ENCODE data around the gene BBS9. TPM values are rescaled to one million over a fixed set of nuclear protein-coding genes. Genes with fewer than 3 reads are reported as not detected.

BBS9 gene
- polyA plus RNA-seq, 1 donor from 2014 or later, result 9.8 TPM

DNA sequence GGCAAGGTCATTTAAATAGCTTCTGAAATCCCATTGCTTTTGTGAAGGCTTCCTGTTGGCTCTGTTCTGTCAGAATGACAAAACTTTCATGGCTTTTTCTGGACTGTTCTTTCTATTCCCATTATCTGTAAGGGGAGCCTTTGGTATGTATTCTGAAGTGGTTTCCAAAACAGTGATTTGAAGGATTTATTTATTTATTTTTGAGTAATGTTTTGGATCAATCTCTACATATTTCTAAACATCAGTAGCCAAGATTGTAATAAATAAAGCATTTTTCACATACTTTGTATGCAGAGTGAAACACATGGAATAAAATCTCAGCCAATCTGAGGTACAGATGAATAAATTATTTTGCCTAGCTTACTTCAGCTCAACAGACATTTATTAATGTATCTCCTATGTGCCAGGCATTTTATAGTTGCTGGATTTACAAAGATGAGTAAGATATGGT lies 121.1 kb downstream of the BBS9 start:
- TF ChIP-seq, protein P1, sequence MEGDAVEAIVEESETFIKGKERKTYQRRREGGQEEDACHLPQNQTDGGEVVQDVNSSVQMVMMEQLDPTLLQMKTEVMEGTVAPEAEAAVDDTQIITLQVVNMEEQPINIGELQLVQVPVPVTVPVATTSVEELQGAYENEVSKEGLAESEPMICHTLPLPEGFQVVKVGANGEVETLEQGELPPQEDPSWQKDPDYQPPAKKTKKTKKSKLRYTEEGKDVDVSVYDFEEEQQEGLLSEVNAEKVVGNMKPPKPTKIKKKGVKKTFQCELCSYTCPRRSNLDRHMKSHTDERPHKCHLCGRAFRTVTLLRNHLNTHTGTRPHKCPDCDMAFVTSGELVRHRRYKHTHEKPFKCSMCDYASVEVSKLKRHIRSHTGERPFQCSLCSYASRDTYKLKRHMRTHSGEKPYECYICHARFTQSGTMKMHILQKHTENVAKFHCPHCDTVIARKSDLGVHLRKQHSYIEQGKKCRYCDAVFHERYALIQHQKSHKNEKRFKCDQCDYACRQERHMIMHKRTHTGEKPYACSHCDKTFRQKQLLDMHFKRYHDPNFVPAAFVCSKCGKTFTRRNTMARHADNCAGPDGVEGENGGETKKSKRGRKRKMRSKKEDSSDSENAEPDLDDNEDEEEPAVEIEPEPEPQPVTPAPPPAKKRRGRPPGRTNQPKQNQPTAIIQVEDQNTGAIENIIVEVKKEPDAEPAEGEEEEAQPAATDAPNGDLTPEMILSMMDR (IDR thresholded peaks at IDR 0.05; ENCODE audit: poor library complexity, severe bottlenecking), result no peak
- TF ChIP-seq TAF1 (IDR thresholded peaks at IDR 0.05; ENCODE audit: low read depth), result no peak
- TF ChIP-seq POLR2AphosphoS5 (IDR thresholded peaks at IDR 0.05), result no peak
- TF ChIP-seq EZH2 (IDR thresholded peaks at IDR 0.05; ENCODE audit: borderline replicate concordance, insufficient read depth, low read length, poor library complexity, severe bottlenecking), result no peak
- no peak for TF ChIP-seq SMC3 (conservative IDR thresholded peaks at IDR 0.05; ENCODE audit: poor library complexity)
- no peak for TF ChIP-seq MXI1 (conservative IDR thresholded peaks at IDR 0.05; ENCODE audit: poor library complexity, severe bottlenecking)
- TF ChIP-seq EP300 (conservative IDR thresholded peaks at IDR 0.05; ENCODE audit: poor library complexity, severe bottlenecking), result no peak
- TF ChIP-seq RAD21 (conservative IDR thresholded peaks at IDR 0.05), result no peak
- TF ChIP-seq, protein P2, sequence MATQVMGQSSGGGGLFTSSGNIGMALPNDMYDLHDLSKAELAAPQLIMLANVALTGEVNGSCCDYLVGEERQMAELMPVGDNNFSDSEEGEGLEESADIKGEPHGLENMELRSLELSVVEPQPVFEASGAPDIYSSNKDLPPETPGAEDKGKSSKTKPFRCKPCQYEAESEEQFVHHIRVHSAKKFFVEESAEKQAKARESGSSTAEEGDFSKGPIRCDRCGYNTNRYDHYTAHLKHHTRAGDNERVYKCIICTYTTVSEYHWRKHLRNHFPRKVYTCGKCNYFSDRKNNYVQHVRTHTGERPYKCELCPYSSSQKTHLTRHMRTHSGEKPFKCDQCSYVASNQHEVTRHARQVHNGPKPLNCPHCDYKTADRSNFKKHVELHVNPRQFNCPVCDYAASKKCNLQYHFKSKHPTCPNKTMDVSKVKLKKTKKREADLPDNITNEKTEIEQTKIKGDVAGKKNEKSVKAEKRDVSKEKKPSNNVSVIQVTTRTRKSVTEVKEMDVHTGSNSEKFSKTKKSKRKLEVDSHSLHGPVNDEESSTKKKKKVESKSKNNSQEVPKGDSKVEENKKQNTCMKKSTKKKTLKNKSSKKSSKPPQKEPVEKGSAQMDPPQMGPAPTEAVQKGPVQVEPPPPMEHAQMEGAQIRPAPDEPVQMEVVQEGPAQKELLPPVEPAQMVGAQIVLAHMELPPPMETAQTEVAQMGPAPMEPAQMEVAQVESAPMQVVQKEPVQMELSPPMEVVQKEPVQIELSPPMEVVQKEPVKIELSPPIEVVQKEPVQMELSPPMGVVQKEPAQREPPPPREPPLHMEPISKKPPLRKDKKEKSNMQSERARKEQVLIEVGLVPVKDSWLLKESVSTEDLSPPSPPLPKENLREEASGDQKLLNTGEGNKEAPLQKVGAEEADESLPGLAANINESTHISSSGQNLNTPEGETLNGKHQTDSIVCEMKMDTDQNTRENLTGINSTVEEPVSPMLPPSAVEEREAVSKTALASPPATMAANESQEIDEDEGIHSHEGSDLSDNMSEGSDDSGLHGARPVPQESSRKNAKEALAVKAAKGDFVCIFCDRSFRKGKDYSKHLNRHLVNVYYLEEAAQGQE (IDR thresholded peaks at IDR 0.05; ENCODE audit: borderline replicate concordance), result no peak
- no peaks in the 10 kb centered on the region for H3K79me2 ChIP-seq (replicated peaks; ENCODE audit: insufficient read depth, low read length)
- no peaks in the 10 kb centered on the region for H3K36me3 ChIP-seq (ENCODE audit: insufficient read depth, low read length)
- H3K9ac ChIP-seq (ENCODE audit: low read length), result no peak overlapping the region
- H3K27ac ChIP-seq (ENCODE audit: low read length), result no peak overlapping the region
- H4K20me1 ChIP-seq (ENCODE audit: insufficient read depth), result no peaks in the 10 kb centered on the region
- no peak overlapping the region for H2AFZ ChIP-seq (ENCODE audit: low read depth, low read length)
- H3K27me3 ChIP-seq (ENCODE audit: insufficient read depth, low read depth, low read length), result no peaks in the 10 kb centered on the region
- H3K9me2 ChIP-seq (ENCODE audit: insufficient read depth, low read length), result no peaks in the 10 kb centered on the region
- no peak overlapping the region for H3K4me3 ChIP-seq (ENCODE audit: low read length)
- H3K4me2 ChIP-seq (ENCODE audit: low read length), result no peak overlapping the region
- H3F3A ChIP-seq (ENCODE audit: insufficient read depth, low read length, poor library complexity, severe bottlenecking), result no peaks in the 10 kb centered on the region
- no peaks in the 10 kb centered on the region for H3K9me3 ChIP-seq (ENCODE audit: low read length)

DNA sequence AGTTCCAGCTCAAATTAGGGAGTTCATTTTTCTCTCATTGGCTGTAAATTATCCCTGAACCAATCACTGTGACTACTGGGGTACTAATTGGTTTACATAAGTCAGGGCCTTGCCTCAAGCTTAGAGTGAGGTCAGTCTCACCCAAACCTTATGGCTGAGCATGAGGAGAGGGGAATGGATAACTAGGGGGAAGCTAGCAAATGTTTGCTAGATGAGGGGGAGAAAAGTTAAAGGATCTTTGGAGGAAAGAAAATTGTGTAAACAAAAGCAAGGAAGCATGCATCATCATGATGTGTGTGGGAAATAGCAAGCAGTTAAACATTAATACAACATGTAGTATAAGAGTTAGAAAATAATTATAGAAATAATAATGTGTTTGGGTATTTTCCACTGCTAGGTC lies 121.9 kb downstream of the BBS9 start:
- H3K9me3 ChIP-seq (ENCODE audit: low read length), result no peaks in the 10 kb centered on the region
- H3K4me3 ChIP-seq (ENCODE audit: low read length), result no peak overlapping the region
- no peaks in the 10 kb centered on the region for H3K79me2 ChIP-seq (replicated peaks; ENCODE audit: insufficient read depth, low read length)
- no peaks in the 10 kb centered on the region for H3K27me3 ChIP-seq (ENCODE audit: insufficient read depth, low read depth, low read length)
- no peaks in the 10 kb centered on the region for H3K36me3 ChIP-seq (ENCODE audit: insufficient read depth, low read length)
- no peak overlapping the region for H3K4me2 ChIP-seq (ENCODE audit: low read length)
- no peaks in the 10 kb centered on the region for H3K9me2 ChIP-seq (ENCODE audit: insufficient read depth, low read length)
- TF ChIP-seq POLR2AphosphoS5 (IDR thresholded peaks at IDR 0.05) (no peak), TAF1 (IDR thresholded peaks at IDR 0.05; ENCODE audit: low read depth) (no peak), SMC3 (conservative IDR thresholded peaks at IDR 0.05; ENCODE audit: poor library complexity) (no peak), MXI1 (conservative IDR thresholded peaks at IDR 0.05; ENCODE audit: poor library complexity, severe bottlenecking) (no peak), RAD21 (conservative IDR thresholded peaks at IDR 0.05) (no peak), EP300 (conservative IDR thresholded peaks at IDR 0.05; ENCODE audit: poor library complexity, severe bottlenecking) (no peak), EZH2 (IDR thresholded peaks at IDR 0.05; ENCODE audit: borderline replicate concordance, insufficient read depth, low read length, poor library complexity, severe bottlenecking) (no peak)
- TF ChIP-seq, protein P1 (IDR thresholded peaks at IDR 0.05; ENCODE audit: poor library complexity, severe bottlenecking), result no peak
- TF ChIP-seq, protein P2 (IDR thresholded peaks at IDR 0.05; ENCODE audit: borderline replicate concordance), result no peak
- no peak overlapping the region for H2AFZ ChIP-seq (ENCODE audit: low read depth, low read length)
- no peak overlapping the region for H3K27ac ChIP-seq (ENCODE audit: low read length)
- H3F3A ChIP-seq (ENCODE audit: insufficient read depth, low read length, poor library complexity, severe bottlenecking), result no peaks in the 10 kb centered on the region
- no peaks in the 10 kb centered on the region for H4K20me1 ChIP-seq (ENCODE audit: insufficient read depth)
- H3K9ac ChIP-seq (ENCODE audit: low read length), result no peak overlapping the region

Data from neural cell (in vitro differentiated cells).